CD4-positive, alpha-beta T cell treated with Interleukin-1 beta for 1 hour (primary cell): ENCODE results near the gene KRCC1.
"Not testable (repeated sequence)": the region's sequence is repeated elsewhere in the genome, so short reads cannot be mapped to it uniquely, and the experiment has no call there.

Experiments
- DNase-seq, 2 donors: peaks; one replicate each; pipeline ENCODE4 v3.0.0-alpha.2; 2020 to 2022

KRCC1 gene

GRCh38 chr2:87996570-87996969 lies 59.0 kb downstream of the KRCC1 start:
- DNase-seq = no peak

GRCh38 chr2:87995756-87996155 lies 59.8 kb downstream of the KRCC1 start:
- no peak for DNase-seq

GRCh38 chr2:87994304-87994850 lies 61.2 kb downstream of the KRCC1 start:
- DNase-seq = not testable (repeated sequence)

GRCh38 chr2:87992569-87992968 lies 63.0 kb downstream of the KRCC1 start:
- DNase-seq = not testable (repeated sequence)

GRCh38 chr2:87987473-87987872 lies 68.1 kb downstream of the KRCC1 start:
- DNase-seq = not testable (repeated sequence)

GRCh38 chr2:87985902-87986301 lies 69.7 kb downstream of the KRCC1 start:
- DNase-seq = not testable (repeated sequence)

- not testable (repeated sequence) for DNase-seq
These were observed 74.4 kb downstream of the KRCC1 start for GRCh38 chr2:87981182-87981581.
